Breast epithelium (tissue), 4 donors: ENCODE data around the gene CABLES2. TPM values are rescaled to one million over a fixed set of nuclear protein-coding genes. Genes with fewer than 3 reads are reported as not detected.

Experiments
- DNase-seq, 2 donors: peaks; one replicate each; pipeline ENCODE4 v3.0.0-alpha.2; 2019; ENCODE audit warnings: low spot score in 2 of 2
- H3K27ac ChIP-seq, 2 donors: fragments of 200-600 bp; sonication (generic) in 1 of 2; one replicate each; pipeline ENCODE4 v1.5.1; 2016 to 2019; ENCODE audit warnings: mild to moderate bottlenecking in 1 of 2
- H3K27me3 ChIP-seq, 2 donors: fragments of 200-600 bp; sonication (generic) in 1 of 2; one replicate each; pipeline versions ENCODE4 v1.5.1 to v1.6.0; 2017 to 2019; ENCODE audit warnings: control low read depth in 1 of 2, mild to moderate bottlenecking in 1 of 2
- H3K36me3 ChIP-seq: fragments of 200-600 bp; one replicate; pipeline ENCODE4 v1.5.1; 2019
- H3K4me1 ChIP-seq, 2 donors: fragments of 200-600 bp; sonication (generic); one replicate each; pipeline ENCODE4 v1.5.1; 2016 to 2019; ENCODE audit warnings: control low read depth in 1 of 2
- H3K4me3 ChIP-seq, 3 donors: fragments of 200-600 bp; sonication (generic); 1 replicate in 2 of 3; 2 replicates in 1 of 3; pipeline ENCODE4 v1.5.1; 2016 to 2019; ENCODE audit warnings: mild to moderate bottlenecking in 3 of 3, moderate library complexity in 2 of 3
- H3K9me3 ChIP-seq, 2 donors: fragments of 200-600 bp; sonication (generic) in 1 of 2; one replicate each; pipeline ENCODE4 v1.5.1; 2016 to 2019; ENCODE audit warnings: control low read depth in 1 of 2
- POLR2A ChIP-seq: fragments of 450-650 bp; IDR thresholded peaks from one replicate; pipeline ENCODE4 v1.6.1; 2016; ENCODE audit warnings: antibody characterized with exemption, mild to moderate bottlenecking, moderate library complexity
- POLR2AphosphoS5 ChIP-seq, 3 donors: sonication (generic); formaldehyde crosslinking; IDR thresholded peaks; one replicate each; pipeline ENCODE4 v1.6.1; 2017; ENCODE audit warnings: antibody characterized with exemption in 3 of 3
- intact Hi-C: fragments of 100-400 bp; cut with DNase I; formaldehyde crosslinking; loops from one replicate; pipeline ENCODE4 v1.15.1; 2023; ENCODE audit warnings: low total_unique reads
- total RNA-seq, 3 donors: library from RNA; depleted of rRNA; stranded (reverse); fragments of >200 nt; gene quantifications; one replicate each; pipeline ENCODE4 v1.1.0, GENCODE V29; 2016
- TF ChIP-seq, protein P1 (sequence below), 3 donors: fragments of 450-650 bp; IDR thresholded peaks; one replicate each; pipeline ENCODE4 v1.5.1; 2016 to 2017; ENCODE audit warnings: antibody characterized with exemption in 3 of 3, mild to moderate bottlenecking in 3 of 3, moderate library complexity in 3 of 3

The CABLES2 gene
- total RNA-seq, 3 donors from 2014 or later = 1.8 to 3.2 (median 2.9) TPM

DNA sequence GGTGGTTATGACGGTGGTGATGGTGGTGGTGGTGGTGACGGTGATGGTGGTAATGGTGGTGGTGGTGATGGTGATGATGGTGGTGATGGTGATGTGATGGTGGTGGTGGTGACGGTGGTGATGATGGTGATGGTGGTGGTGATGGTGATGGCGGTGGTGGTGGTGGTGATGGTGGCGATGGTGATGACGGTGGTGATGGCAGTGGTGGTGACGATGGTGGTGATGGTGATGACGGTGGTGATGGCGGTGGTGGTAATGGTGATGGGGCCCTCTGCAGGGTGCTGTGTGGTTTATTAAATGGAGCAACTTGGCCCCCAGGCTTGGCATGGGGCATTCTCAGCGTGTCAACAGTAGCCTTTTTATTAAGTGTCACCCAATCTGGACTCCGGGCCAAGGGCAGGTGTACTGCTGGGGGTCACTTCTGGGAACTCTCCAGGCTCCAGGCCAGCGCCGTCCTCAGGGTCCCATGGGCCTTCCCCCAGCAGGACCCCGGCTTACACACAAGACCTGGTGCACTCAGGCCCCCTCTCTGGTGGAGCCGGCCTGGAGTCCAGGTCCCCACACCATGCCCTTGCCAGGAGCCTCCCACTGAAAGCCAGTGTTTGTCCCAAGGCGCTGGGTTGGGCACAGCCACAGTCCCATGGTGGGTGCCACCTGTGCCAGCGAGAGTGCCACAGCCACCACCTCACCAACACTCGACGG, 8.8 kb downstream of the CABLES2 start:
- no peak for DNase-seq
- H3K4me3 ChIP-seq = no peak overlapping the region
- H3K9me3 ChIP-seq = no peaks in the 10 kb centered on the region
- no peaks in the 10 kb centered on the region for H3K4me1 ChIP-seq
- intact Hi-C loops = no loop called here
- H3K36me3 ChIP-seq = no peaks in the 10 kb centered on the region
- no peak overlapping the region for H3K27ac ChIP-seq
- no peaks in the 10 kb centered on the region for H3K27me3 ChIP-seq
- TF ChIP-seq, protein P1, sequence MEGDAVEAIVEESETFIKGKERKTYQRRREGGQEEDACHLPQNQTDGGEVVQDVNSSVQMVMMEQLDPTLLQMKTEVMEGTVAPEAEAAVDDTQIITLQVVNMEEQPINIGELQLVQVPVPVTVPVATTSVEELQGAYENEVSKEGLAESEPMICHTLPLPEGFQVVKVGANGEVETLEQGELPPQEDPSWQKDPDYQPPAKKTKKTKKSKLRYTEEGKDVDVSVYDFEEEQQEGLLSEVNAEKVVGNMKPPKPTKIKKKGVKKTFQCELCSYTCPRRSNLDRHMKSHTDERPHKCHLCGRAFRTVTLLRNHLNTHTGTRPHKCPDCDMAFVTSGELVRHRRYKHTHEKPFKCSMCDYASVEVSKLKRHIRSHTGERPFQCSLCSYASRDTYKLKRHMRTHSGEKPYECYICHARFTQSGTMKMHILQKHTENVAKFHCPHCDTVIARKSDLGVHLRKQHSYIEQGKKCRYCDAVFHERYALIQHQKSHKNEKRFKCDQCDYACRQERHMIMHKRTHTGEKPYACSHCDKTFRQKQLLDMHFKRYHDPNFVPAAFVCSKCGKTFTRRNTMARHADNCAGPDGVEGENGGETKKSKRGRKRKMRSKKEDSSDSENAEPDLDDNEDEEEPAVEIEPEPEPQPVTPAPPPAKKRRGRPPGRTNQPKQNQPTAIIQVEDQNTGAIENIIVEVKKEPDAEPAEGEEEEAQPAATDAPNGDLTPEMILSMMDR (IDR thresholded peaks at IDR 0.05) = no peak
- no peak for TF ChIP-seq POLR2AphosphoS5 (IDR thresholded peaks at IDR 0.05)
- TF ChIP-seq POLR2A = no peak

DNA sequence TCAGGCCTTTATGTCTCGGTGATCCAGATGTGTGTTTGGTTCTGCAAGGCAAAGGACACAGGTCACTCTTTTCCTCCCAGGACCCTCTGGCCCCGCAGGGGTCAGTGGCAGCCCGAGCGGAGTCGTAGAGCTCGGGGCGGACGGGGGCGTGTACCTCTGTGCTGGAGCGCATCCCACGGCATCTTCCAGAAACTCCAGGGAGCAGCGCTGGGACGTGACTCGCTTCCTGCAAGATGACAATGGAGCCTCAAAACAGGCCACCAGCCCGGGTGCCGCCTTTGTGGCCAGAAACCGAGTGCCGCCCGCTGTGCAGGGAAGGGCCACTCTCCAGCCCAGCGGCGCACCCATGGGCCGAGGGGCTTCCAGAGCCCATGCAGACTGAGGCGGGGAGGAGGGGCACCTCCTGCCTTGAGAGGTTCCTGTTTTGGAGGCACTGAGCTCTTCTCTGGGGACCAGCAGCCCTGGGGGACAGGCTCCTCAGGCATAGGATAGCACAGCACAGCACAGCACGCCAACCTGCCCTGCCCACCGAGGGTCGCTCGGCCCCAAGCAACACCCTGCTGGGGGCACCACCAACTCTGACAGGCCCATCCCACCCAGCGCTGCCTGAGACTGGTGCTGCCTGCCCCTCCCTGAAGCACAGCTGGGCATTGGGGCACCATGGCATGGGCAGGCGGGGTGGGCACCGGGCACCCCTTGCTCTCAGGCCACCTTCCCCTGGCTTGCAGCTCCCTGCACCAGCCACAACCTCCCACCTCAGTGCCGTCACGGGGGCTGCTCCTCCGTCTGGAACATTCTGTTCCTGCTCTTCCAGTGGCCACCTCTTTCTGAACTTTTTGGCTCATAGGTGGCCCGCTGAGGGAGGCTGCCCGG, 10.5 kb downstream of the CABLES2 start:
- Histone ChIP-seq H3K9me3 (no peaks in the 10 kb centered on the region), H3K4me1 (no peaks in the 10 kb centered on the region), H3K4me3 (no peak overlapping the region), H3K36me3 (no peaks in the 10 kb centered on the region), H3K27ac (no peak overlapping the region), H3K27me3 (no peaks in the 10 kb centered on the region)
- intact Hi-C loops = no loop called here
- DNase-seq = no peak
- TF ChIP-seq POLR2A (no peak), POLR2AphosphoS5 (IDR thresholded peaks at IDR 0.05) (no peak)
- TF ChIP-seq, protein P1 (IDR thresholded peaks at IDR 0.05) = no peak

DNA sequence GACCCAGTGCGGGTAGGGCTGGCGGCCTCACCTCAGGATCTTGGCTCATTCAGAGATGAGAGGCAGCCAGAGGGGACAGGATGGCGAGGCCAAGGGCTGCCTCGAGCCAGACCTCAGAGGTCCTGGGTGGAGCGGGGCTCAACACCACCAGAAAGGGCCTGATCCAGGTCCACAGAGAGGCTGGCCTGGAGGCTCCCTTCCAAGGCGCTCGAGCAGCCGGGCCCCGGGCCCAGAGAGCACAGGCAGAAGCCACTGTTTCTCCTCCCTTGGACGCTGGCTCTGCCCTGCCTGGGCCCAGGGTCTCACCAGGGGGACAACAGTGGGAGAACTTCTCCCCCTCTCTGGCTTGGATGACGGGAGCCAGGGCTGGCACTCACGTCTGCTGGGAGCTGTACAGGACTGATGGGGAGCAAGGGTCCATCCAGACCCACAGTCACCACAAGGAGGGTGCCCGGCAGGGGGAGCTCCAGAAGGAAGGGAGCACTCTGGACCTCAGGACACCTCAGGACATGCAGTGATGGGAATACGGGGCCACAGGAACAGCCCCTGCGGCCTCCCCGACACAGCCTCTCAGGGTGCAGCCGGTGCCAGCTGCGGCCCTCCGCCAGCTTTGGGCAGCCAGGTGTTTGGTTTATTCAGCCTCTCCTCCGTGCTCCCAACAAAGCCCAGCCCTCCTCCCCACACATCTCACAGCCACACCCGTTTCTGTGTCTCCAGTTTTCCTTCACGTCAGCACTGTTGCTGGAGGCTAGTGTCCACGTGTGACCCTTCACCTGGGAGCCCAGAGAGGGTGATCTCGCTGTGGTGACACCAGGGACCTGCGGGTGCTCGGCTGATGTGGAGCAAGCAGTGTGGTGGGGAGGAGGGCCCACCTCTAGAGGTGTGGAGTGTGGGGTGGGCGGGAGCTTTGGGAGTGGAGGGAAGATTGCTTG, 11.5 kb downstream of the CABLES2 start:
- intact Hi-C loops = no loop called here
- no peaks in the 10 kb centered on the region for H3K36me3 ChIP-seq

DNA sequence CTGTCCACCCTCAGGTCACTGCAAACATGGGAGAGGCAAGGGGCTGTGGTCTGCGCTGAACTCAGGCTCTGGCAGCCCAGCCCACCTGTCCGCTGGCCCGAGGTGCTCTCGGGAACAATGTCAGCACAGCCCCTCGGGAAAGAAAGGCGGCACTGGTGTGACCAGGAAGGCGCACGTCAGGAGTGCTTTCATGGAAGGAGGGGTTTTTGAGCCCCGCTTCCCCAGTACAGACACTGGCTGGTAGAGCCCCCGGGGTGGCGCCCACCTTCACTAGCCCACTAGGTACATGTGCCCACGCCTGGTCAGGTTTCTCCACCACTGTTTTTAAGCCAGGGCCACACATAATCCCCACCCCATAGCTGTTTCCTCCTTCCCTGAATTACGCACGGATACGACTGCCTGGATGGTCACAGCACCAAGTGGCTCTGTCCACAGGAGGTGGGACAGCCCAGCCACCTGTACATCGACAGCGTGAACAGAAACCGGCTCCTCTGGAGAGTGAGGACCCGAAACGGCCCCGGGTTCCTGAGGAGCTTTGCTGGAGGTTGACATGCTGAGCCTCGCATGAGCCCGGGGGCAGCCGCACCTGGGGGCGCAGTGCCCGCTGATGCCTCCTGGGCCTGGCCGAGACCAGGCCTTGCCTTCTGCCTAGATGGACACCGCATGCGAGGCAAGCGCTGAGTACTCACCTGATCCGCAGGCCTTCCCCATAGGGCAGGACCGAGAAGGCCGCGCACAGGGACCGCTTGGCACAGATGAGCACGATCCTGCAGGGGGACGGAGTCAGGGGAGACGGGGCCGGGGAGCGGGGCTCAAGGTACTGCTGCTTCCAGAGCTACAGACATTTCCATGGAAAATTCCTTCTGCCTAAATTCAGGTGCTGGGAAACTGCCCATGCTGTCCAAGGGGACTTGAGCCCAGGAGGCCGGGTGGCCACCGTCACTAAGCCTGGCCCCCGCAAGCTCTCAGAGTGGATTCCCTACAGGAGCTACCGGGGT, 12.5 kb downstream of the CABLES2 start:
- H3K27ac ChIP-seq = no peak overlapping the region
- H3K4me1 ChIP-seq = no peaks in the 10 kb centered on the region
- H3K9me3 ChIP-seq = no peaks in the 10 kb centered on the region
- no peaks in the 10 kb centered on the region for H3K36me3 ChIP-seq
- no peaks in the 10 kb centered on the region for H3K27me3 ChIP-seq
- TF ChIP-seq, protein P1 (IDR thresholded peaks at IDR 0.05) = no peak
- TF ChIP-seq POLR2AphosphoS5 (IDR thresholded peaks at IDR 0.05) (no peak), POLR2A (no peak)
- H3K4me3 ChIP-seq = no peak overlapping the region
- no peak for DNase-seq
- intact Hi-C loops = no loop called here

More for the DNA sequence above, 11.5 kb downstream of the CABLES2 start:
- no peak overlapping the region for H3K27ac ChIP-seq
- no peaks in the 10 kb centered on the region for H3K27me3 ChIP-seq
- no peak overlapping the region for H3K4me3 ChIP-seq
- TF ChIP-seq, protein P1 (IDR thresholded peaks at IDR 0.05) = no peak
- TF ChIP-seq POLR2A = no peak
- TF ChIP-seq POLR2AphosphoS5 (IDR thresholded peaks at IDR 0.05) = no peak
- no peaks in the 10 kb centered on the region for H3K9me3 ChIP-seq
- no peak for DNase-seq
- no peaks in the 10 kb centered on the region for H3K4me1 ChIP-seq
